Neural progenitor cell (in vitro differentiated cells): ENCODE results near the gene SUPT3H. TPM values are rescaled to one million over a fixed set of nuclear protein-coding genes. Genes with fewer than 3 reads are reported as not detected.

Source experiments
- DNase-seq: peaks from one replicate; pipeline ENCODE4 v3.0.0-alpha.2; 2016; ENCODE audit warnings: low spot score
- H2AFZ ChIP-seq: fragments of 200-600 bp; sonication (generic); replicated peaks from 2 replicates; pipeline ENCODE4 v1.6.1; 2016; ENCODE audit warnings: antibody characterized with exemption
- H3F3A ChIP-seq: fragments of 200-600 bp; sonication (generic); 2 replicates; pipeline ENCODE4 v1.6.1; 2016; ENCODE audit warnings: antibody characterized with exemption, low read depth
- H3K27ac ChIP-seq: fragments of 200-600 bp; sonication (generic); 2 replicates; pipeline ENCODE4 v1.5.1; 2016; ENCODE audit warnings: mild to moderate bottlenecking
- H3K27me3 ChIP-seq: fragments of 200-600 bp; sonication (generic); 2 replicates; pipeline ENCODE4 v1.6.1; 2016; ENCODE audit warnings: mild to moderate bottlenecking, moderate library complexity
- H3K36me3 ChIP-seq: fragments of 200-600 bp; sonication (generic); 2 replicates; pipeline ENCODE4 v1.5.1; 2016
- H3K4me1 ChIP-seq: fragments of 200-600 bp; sonication (generic); 2 replicates; pipeline ENCODE4 v1.6.1; 2016; ENCODE audit warnings: mixed run types
- H3K4me2 ChIP-seq: fragments of 200-600 bp; sonication (generic); 2 replicates; pipeline ENCODE4 v1.6.1; 2016
- H3K4me3 ChIP-seq: fragments of 200-600 bp; sonication (generic); 2 replicates; pipeline ENCODE4 v1.5.1; 2016
- H3K79me2 ChIP-seq: fragments of 200-600 bp; sonication (generic); 2 replicates; pipeline ENCODE4 v1.6.1; 2016; ENCODE audit warnings: low read depth
- H3K9ac ChIP-seq: fragments of 200-600 bp; sonication (generic); 2 replicates; pipeline ENCODE4 v1.6.1; 2016
- H3K9me3 ChIP-seq: fragments of 200-600 bp; sonication (generic); 2 replicates; pipeline ENCODE4 v1.5.1; 2016; ENCODE audit warnings: low read depth
- H4K20me1 ChIP-seq: fragments of 200-600 bp; sonication (generic); 2 replicates; pipeline ENCODE4 v1.6.1; 2016; ENCODE audit warnings: low read depth
- H3K27ac Mint-ChIP-seq: 3 replicates; pipeline ENCODE4 v1.8.0; 2021; ENCODE audit warnings: mixed read lengths
- H3K27me3 Mint-ChIP-seq: 2 replicates; pipeline ENCODE4 v1.8.0; 2022; ENCODE audit warnings: low read depth, mild to moderate bottlenecking, inconsistent platforms, moderate library complexity, mixed read lengths; ENCODE audit not compliant: insufficient read depth
- H3K36me3 Mint-ChIP-seq: 3 replicates; pipeline ENCODE4 v1.8.0; 2021; ENCODE audit warnings: mixed read lengths
- H3K4me1 Mint-ChIP-seq: 3 replicates; pipeline ENCODE4 v1.8.0; 2021; ENCODE audit warnings: mixed read lengths
- H3K4me3 Mint-ChIP-seq: 3 replicates; pipeline ENCODE4 v1.8.0; 2021; ENCODE audit warnings: mild to moderate bottlenecking, moderate library complexity, mixed read lengths
- H3K9me3 Mint-ChIP-seq: 3 replicates; pipeline ENCODE4 v1.8.0; 2020; ENCODE audit warnings: mixed read lengths
- CTCF ChIP-seq: fragments of 200-600 bp; sonication (generic); IDR thresholded peaks from 2 replicates; pipeline ENCODE4 v1.5.1; 2017; ENCODE audit warnings: antibody characterized with exemption, mild to moderate bottlenecking
- EZH2 ChIP-seq: fragments of 200-600 bp; sonication (generic); IDR thresholded peaks from 2 replicates; pipeline ENCODE4 v1.6.1; 2017; ENCODE audit warnings: antibody characterized with exemption, mild to moderate bottlenecking, moderate library complexity
- EZH2phosphoT487 ChIP-seq: fragments of 200-600 bp; sonication (generic); IDR thresholded peaks from 2 replicates; pipeline ENCODE4 v1.6.1; 2017; ENCODE audit warnings: antibody characterized with exemption
- total RNA-seq: library from RNA; depleted of rRNA; stranded (reverse); fragments of >200 nt; gene quantifications from 2 replicates; pipeline ENCODE4 v1.2.3, GENCODE V29; 2015; ENCODE audit warnings: low replicate concordance

Gene SUPT3H
- total RNA-seq, 1 donor from 2014 or later: 16.3 TPM

GRCh38 chr6:45301348-45302142 lies 76.2 kb downstream of the SUPT3H start:
- Histone ChIP-seq H3F3A (no peaks in the 10 kb centered on the region), H3K27me3 (no peaks in the 10 kb centered on the region), H3K9me3 (no peaks in the 10 kb centered on the region), H3K4me1 (peaks cover 7% of the 10 kb centered on the region), H3K9ac (no peak overlapping the region), H3K4me3 (no peak overlapping the region), H3K4me2 (no peak overlapping the region), H3K79me2 (no peaks in the 10 kb centered on the region), H3K27ac (no peak overlapping the region), H4K20me1 (no peaks in the 10 kb centered on the region), H2AFZ (no peak overlapping the region), H3K36me3 (no peaks in the 10 kb centered on the region)
- DNase-seq: no peak
- peaks cover 6% of the 10 kb centered on the region for H3K27me3 Mint-ChIP-seq
- no peak for TF ChIP-seq EZH2
- TF ChIP-seq CTCF: no peak
- TF ChIP-seq EZH2phosphoT487: no peak
- H3K9me3 Mint-ChIP-seq: peaks cover 10% of the 10 kb centered on the region
- H3K4me1 Mint-ChIP-seq: no peaks in the 10 kb centered on the region
- H3K27ac Mint-ChIP-seq: no peak overlapping the region
- H3K4me3 Mint-ChIP-seq: no peak overlapping the region
- H3K36me3 Mint-ChIP-seq: peaks cover 9% of the 10 kb centered on the region

GRCh38 chr6:45300736-45301135 lies 77.0 kb downstream of the SUPT3H start:
- no peaks in the 10 kb centered on the region for H3F3A ChIP-seq
- no peak overlapping the region for H2AFZ ChIP-seq
- DNase-seq: no peak
- no peaks in the 10 kb centered on the region for H3K36me3 ChIP-seq
- H3K4me1 ChIP-seq: peaks cover 7% of the 10 kb centered on the region
- TF ChIP-seq EZH2 (no peak), EZH2phosphoT487 (no peak), CTCF (no peak)
- Mint-ChIP-seq H3K4me3 (no peak overlapping the region), H3K27ac (no peak overlapping the region), H3K27me3 (no peaks in the 10 kb centered on the region), H3K36me3 (peaks cover 2% of the 10 kb centered on the region), H3K9me3 (peaks cover 4% of the 10 kb centered on the region), H3K4me1 (no peaks in the 10 kb centered on the region)
- no peak overlapping the region for H3K27ac ChIP-seq
- no peaks in the 10 kb centered on the region for H3K79me2 ChIP-seq
- H3K9me3 ChIP-seq: no peaks in the 10 kb centered on the region
- no peak overlapping the region for H3K4me3 ChIP-seq
- H3K4me2 ChIP-seq: no peak overlapping the region
- H4K20me1 ChIP-seq: no peaks in the 10 kb centered on the region
- no peak overlapping the region for H3K9ac ChIP-seq
- H3K27me3 ChIP-seq: no peaks in the 10 kb centered on the region

GRCh38 chr6:45299096-45299581 lies 78.6 kb downstream of the SUPT3H start:
- Histone ChIP-seq H3K36me3 (no peaks in the 10 kb centered on the region), H3K27me3 (no peaks in the 10 kb centered on the region), H3K4me3 (no peak overlapping the region), H3F3A (no peaks in the 10 kb centered on the region), H3K4me1 (peaks cover 7% of the 10 kb centered on the region), H2AFZ (no peak overlapping the region), H3K9ac (no peak overlapping the region), H3K9me3 (no peaks in the 10 kb centered on the region), H3K27ac (no peak overlapping the region), H3K4me2 (no peak overlapping the region), H3K79me2 (no peaks in the 10 kb centered on the region), H4K20me1 (no peaks in the 10 kb centered on the region)
- Mint-ChIP-seq H3K27ac (no peak overlapping the region), H3K4me3 (no peak overlapping the region), H3K27me3 (no peaks in the 10 kb centered on the region), H3K9me3 (peaks cover 15% of the 10 kb centered on the region), H3K4me1 (no peaks in the 10 kb centered on the region), H3K36me3 (no peaks in the 10 kb centered on the region)
- TF ChIP-seq CTCF (no peak), EZH2phosphoT487 (no peak)
- no peak for DNase-seq
